ENCODE data around the gene SOWAHB. TPM values are rescaled to one million over a fixed set of nuclear protein-coding genes. Genes with fewer than 3 reads are reported as not detected.

The SOWAHB gene
- total RNA-seq, 1 donor from 2014 or later, result not detected

GRCh38 chr4:76867377-76867776, 30.6 kb downstream of the SOWAHB start:
- DNase-seq (ENCODE audit: missing footprints) (no peak), ATAC-seq (no peak)
- intact Hi-C loops (cut with DNase I), result no loop called here

- intact Hi-C loops (cut with DNase I), result no loop called here
- DNase-seq (ENCODE audit: missing footprints) (no peak), ATAC-seq (no peak)
Observed at GRCh38 chr4:76866641-76867040, 31.3 kb downstream of the SOWAHB start.

- ATAC-seq (no peak), DNase-seq (ENCODE audit: missing footprints) (no peak)
- intact Hi-C loops (cut with DNase I), result no loop called here
Observed at GRCh38 chr4:76858319-76858718, 39.6 kb downstream of the SOWAHB start.

GRCh38 chr4:76857074-76857409, 40.9 kb downstream of the SOWAHB start:
- ATAC-seq (no peak), DNase-seq (ENCODE audit: missing footprints) (no peak)
- intact Hi-C loops (cut with DNase I), result no loop called here

GRCh38 chr4:76856243-76857073, 41.5 kb downstream of the SOWAHB start:
- intact Hi-C loops (cut with DNase I), result no loop called here
- ATAC-seq (no peak), DNase-seq (ENCODE audit: missing footprints) (no peak)

- DNase-seq (ENCODE audit: missing footprints) (no peak), ATAC-seq (no peak)
- intact Hi-C loops (cut with DNase I), result no loop called here
Observed at GRCh38 chr4:76854858-76855257, 43.1 kb downstream of the SOWAHB start.

GRCh38 chr4:76851375-76851774, 46.6 kb downstream of the SOWAHB start:
- DNase-seq (ENCODE audit: missing footprints) (no peak), ATAC-seq (no peak)
- intact Hi-C loops (cut with DNase I), result no loop called here

- ATAC-seq, result no peak
- DNase-seq (ENCODE audit: missing footprints), result no peak
- intact Hi-C loops (cut with DNase I), result no loop called here
Observed at GRCh38 chr4:76850010-76850441, 47.9 kb downstream of the SOWAHB start.

Other genes with a start within 250 kb of the SOWAHB start
- 32.9 TPM for gene SEPTIN11, start 51.6 kb upstream of the SOWAHB start, total RNA-seq
- gene CCNI, start 177.8 kb upstream of the SOWAHB start, total RNA-seq, result 251 TPM